ENCODE measurements around the gene MTIF3. TPM values are rescaled to one million over a fixed set of nuclear protein-coding genes. Genes with fewer than 3 reads are reported as not detected.

The MTIF3 gene
- 100 to 1,000 TPM in 2 of 9 donors, 10 to 100 TPM in 7; 51.9 to 123 (median 78.5) TPM for total RNA-seq
- 100 to 1,000 TPM in 2 of 3 donors, 10 to 100 TPM in 1; 89.6 to 181 (median 147) TPM for polyA plus RNA-seq
- long read RNA-seq, donor 1, transcript MTIF3-202 (5 exons, 1,005 nt): major isoform, 16 of 56 reads
- long read RNA-seq, donor 1, transcript MTIF3-203 (3 exons, 889 nt): minor isoform, 6 of 56 reads
- long read RNA-seq, donor 1, partial matches to known transcripts: 20 of 56 reads
- long read RNA-seq, donor 1, other reads (novel, unspliced or antisense): 6 of 56 reads
- long read RNA-seq, donor 2, transcript MTIF3-202 (5 exons, 1,005 nt): major isoform, 14 of 79 reads
- long read RNA-seq, donor 2, partial matches to known transcripts: 53 of 79 reads
- long read RNA-seq, donor 2, other reads (novel, unspliced or antisense): 7 of 79 reads
- long read RNA-seq, donor 3, transcript MTIF3-202 (5 exons, 1,005 nt): major isoform, 12 of 123 reads
- long read RNA-seq, donor 3, partial matches to known transcripts: 66 of 123 reads
- long read RNA-seq, donor 3, other reads (novel, unspliced or antisense): 40 of 123 reads
- long read RNA-seq, donor 4, transcript MTIF3-202 (5 exons, 1,005 nt): major isoform, 35 of 87 reads
- long read RNA-seq, donor 4, partial matches to known transcripts: 29 of 87 reads
- long read RNA-seq, donor 4, other reads (novel, unspliced or antisense): 22 of 87 reads
- long read RNA-seq, donor 5, transcript MTIF3-202 (5 exons, 1,005 nt): major isoform, 29 of 48 reads
- long read RNA-seq, donor 5, partial matches to known transcripts: 1 of 48 reads
- long read RNA-seq, donor 5, other reads (novel, unspliced or antisense): 16 of 48 reads
- long read RNA-seq, donor 6, transcript MTIF3-202 (5 exons, 1,005 nt): major isoform, 17 of 52 reads
- long read RNA-seq, donor 6, partial matches to known transcripts: 22 of 52 reads
- long read RNA-seq, donor 6, other reads (novel, unspliced or antisense): 7 of 52 reads
- long read RNA-seq, donor 7, transcript MTIF3-202 (5 exons, 1,005 nt): major isoform, 5 of 16 reads
- long read RNA-seq, donor 7, partial matches to known transcripts: 0 of 16 reads
- long read RNA-seq, donor 7, other reads (novel, unspliced or antisense): 7 of 16 reads
- long read RNA-seq, donor 8, transcript MTIF3-202 (5 exons, 1,005 nt): major isoform, 15 of 125 reads
- long read RNA-seq, donor 8, partial matches to known transcripts: 99 of 125 reads
- long read RNA-seq, donor 8, other reads (novel, unspliced or antisense): 8 of 125 reads
- long read RNA-seq, donor 9, transcript MTIF3-203 (3 exons, 889 nt): minor isoform, 7 of 46 reads
- long read RNA-seq, donor 9, transcript MTIF3-202 (5 exons, 1,005 nt): major isoform, 12 of 46 reads
- long read RNA-seq, donor 9, partial matches to known transcripts: 13 of 46 reads
- long read RNA-seq, donor 9, other reads (novel, unspliced or antisense): 12 of 46 reads
- long read RNA-seq, donor 10, transcript MTIF3-202 (5 exons, 1,005 nt): major isoform, 6 of 98 reads
- long read RNA-seq, donor 10, partial matches to known transcripts: 82 of 98 reads
- long read RNA-seq, donor 10, other reads (novel, unspliced or antisense): 5 of 98 reads

- Histone ChIP-seq H3K9me3 (replicated peaks in 1 of 3) (no peaks in the 10 kb centered on the region), H3K4me3 (peak within 1 kb of the TSS; percentile 73 to 94 (median 84)), H3K4me1 (replicated peaks in 1 of 2) (peaks cover 10 to 31% of the 10 kb centered on the region in 2 donors), H3K36me3 (replicated peaks in 1 of 2) (no peaks in the 10 kb centered on the region), H3K27me3 (no peaks in the 10 kb centered on the region), H3K27ac (peak within 1 kb of the TSS; percentile 97 to 99 (median 98))
- intact Hi-C loops (cut with DNase I): no loop called here
- WGBS, 4 donors: 0 to 1% (median 0%) methylated on average over 49 to 81 of the region's 81 CpGs
- TF ChIP-seq CTCF (IDR thresholded peaks at IDR 0.05) (peak in 2 of 6 experiments; percentile 21 to 23), POLR2A (IDR thresholded peaks at IDR 0.05) (peak; percentile 47 to 79)
- DNase-seq: peak; percentile 92 to 97 (median 94)
Observed at GRCh38 chr13:27449936-27450828, at the start of gene MTIF3. Gene MTIF3 (minus strand): TSS chr13:27450564. CDS start chr13:27440448, 10,116 bp downstream.

- no peak overlapping the region for H3K4me3 ChIP-seq
- TF ChIP-seq CTCF (IDR thresholded peaks at IDR 0.05): no peak
- no peak for TF ChIP-seq POLR2A (IDR thresholded peaks at IDR 0.05)
- no peaks in the 10 kb centered on the region for H3K4me1 ChIP-seq (replicated peaks in 1 of 2)
- DNase-seq: no peak
- H3K36me3 ChIP-seq (replicated peaks in 1 of 2): no peaks in the 10 kb centered on the region
- H3K27ac ChIP-seq: no peak overlapping the region
- WGBS, 4 donors: 87 to 96% (median 88%) methylated on average over 10 to 11 of the region's 11 CpGs
- no peaks in the 10 kb centered on the region for H3K9me3 ChIP-seq (replicated peaks in 1 of 3)
- intact Hi-C loops (cut with DNase I): no loop called here
- no peaks in the 10 kb centered on the region for H3K27me3 ChIP-seq
Observed at GRCh38 chr13:27497563-27498230, 47.3 kb upstream of the MTIF3 start.

GRCh38 chr13:27496536-27497273 lies 46.3 kb upstream of the MTIF3 start:
- Histone ChIP-seq H3K4me1 (replicated peaks in 1 of 2) (no peaks in the 10 kb centered on the region), H3K27me3 (no peaks in the 10 kb centered on the region), H3K36me3 (replicated peaks in 1 of 2) (no peaks in the 10 kb centered on the region), H3K9me3 (replicated peaks in 1 of 3) (no peaks in the 10 kb centered on the region), H3K4me3 (no peak overlapping the region), H3K27ac (no peak overlapping the region)
- DNase-seq: no peak
- 66 to 83% (median 77%) methylated on average over 10 of the region's 10 CpGs for WGBS, 4 donors
- intact Hi-C loops (cut with DNase I): no loop called here
- TF ChIP-seq POLR2A (IDR thresholded peaks at IDR 0.05) (no peak), CTCF (IDR thresholded peaks at IDR 0.05) (no peak)

Data from adrenal gland (tissue), 19 donors.